ENCODE results near the gene ANKRD24. TPM values are rescaled to one million over a fixed set of nuclear protein-coding genes. Genes with fewer than 3 reads are reported as not detected.
"Not testable (repeated sequence)": the region's sequence is repeated elsewhere in the genome, so short reads cannot be mapped to it uniquely, and the experiment has no call there.

ANKRD24 gene
- total RNA-seq, 1 donor from 2014 or later: 0.89 TPM

DNA sequence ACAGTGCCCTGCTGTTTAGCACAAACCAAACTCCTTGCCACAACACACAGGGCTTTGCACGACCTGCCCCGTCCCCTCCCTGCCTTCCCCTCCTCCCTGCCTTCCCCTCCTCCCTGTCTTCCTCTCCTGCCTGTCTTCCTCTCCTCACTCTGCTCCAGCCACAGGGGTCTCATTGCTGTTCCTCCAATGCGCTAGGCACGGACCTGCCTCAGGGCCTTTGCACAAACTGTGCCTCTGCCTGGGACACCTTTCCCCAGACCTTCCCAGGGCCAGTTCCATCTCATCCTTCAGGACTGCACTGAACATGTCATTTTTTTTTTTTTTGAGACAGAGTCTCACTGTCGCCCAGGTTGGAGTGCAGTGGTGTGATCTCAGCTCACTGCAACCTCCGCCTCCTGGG, 30.9 kb upstream of the ANKRD24 start:
- DNase-seq (ENCODE audit: extremely low spot score, unreplicated experiment): no peak
- no peak overlapping the region for H3K27ac Mint-ChIP-seq (ENCODE audit: unreplicated experiment)
- peaks cover 23% of the 10 kb centered on the region for H3K27me3 Mint-ChIP-seq (ENCODE audit: unreplicated experiment)
- no peaks in the 10 kb centered on the region for H3K36me3 Mint-ChIP-seq (ENCODE audit: unreplicated experiment)
- H3K4me3 Mint-ChIP-seq (ENCODE audit: unreplicated experiment): no peak overlapping the region
- no peak for TF ChIP-seq CTCF (IDR thresholded peaks at IDR 0.05)
- H3K4me1 Mint-ChIP-seq (ENCODE audit: unreplicated experiment): no peaks in the 10 kb centered on the region
- no peaks in the 10 kb centered on the region for H3K9me3 Mint-ChIP-seq (ENCODE audit: unreplicated experiment)

DNA sequence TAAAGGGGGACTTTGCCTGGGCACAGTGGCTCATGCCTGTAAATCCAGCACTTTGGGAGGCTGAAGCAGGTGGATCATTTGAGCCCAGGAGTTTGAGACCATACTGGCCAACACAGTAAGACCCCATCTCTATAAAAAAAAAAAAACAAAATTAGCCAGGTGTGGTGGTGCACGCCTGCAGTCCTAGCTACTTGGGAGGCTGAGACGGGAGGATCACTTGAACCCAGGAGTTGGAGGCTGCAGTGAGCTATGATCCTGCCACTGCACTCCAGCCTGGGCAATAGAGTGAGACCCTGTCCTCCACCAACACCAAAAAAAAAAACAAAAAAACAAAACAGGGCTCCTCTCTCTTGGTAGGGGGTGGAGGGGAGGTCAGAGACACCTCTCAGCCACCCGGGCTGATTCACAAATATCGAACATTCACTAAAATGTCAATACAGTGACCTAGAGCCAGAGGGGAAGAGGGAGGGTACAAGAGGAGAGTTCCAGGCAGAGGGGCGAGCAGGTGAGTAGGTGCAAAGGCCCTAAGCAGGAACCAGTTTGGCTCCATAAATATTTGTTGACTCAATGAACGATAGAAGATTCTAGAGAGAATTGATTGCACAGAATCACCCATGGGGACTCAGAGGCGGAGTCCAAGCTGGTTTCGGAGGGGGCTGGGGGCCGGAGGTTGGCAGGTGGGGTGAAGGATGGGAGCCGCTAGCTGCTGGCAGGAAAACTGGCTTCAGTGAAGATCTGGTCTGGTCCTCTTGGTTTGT, 30.1 kb upstream of the ANKRD24 start:
- Mint-ChIP-seq H3K4me3 (ENCODE audit: unreplicated experiment) (no peak overlapping the region), H3K27ac (ENCODE audit: unreplicated experiment) (no peak overlapping the region), H3K4me1 (ENCODE audit: unreplicated experiment) (no peaks in the 10 kb centered on the region), H3K27me3 (ENCODE audit: unreplicated experiment) (peaks cover 23% of the 10 kb centered on the region), H3K9me3 (ENCODE audit: unreplicated experiment) (no peaks in the 10 kb centered on the region), H3K36me3 (ENCODE audit: unreplicated experiment) (no peaks in the 10 kb centered on the region)
- DNase-seq (ENCODE audit: extremely low spot score, unreplicated experiment): no peak
- no peak for TF ChIP-seq CTCF (IDR thresholded peaks at IDR 0.05)

GRCh38 chr19:4154571-4155312, 27.7 kb upstream of the ANKRD24 start:
- Mint-ChIP-seq H3K4me1 (ENCODE audit: unreplicated experiment) (no peaks in the 10 kb centered on the region), H3K9me3 (ENCODE audit: unreplicated experiment) (no peaks in the 10 kb centered on the region), H3K27me3 (ENCODE audit: unreplicated experiment) (peaks cover 15% of the 10 kb centered on the region), H3K36me3 (ENCODE audit: unreplicated experiment) (no peaks in the 10 kb centered on the region), H3K27ac (ENCODE audit: unreplicated experiment) (no peak overlapping the region), H3K4me3 (ENCODE audit: unreplicated experiment) (no peak overlapping the region)
- no peak for DNase-seq (ENCODE audit: extremely low spot score, unreplicated experiment)
- no peak for TF ChIP-seq CTCF (IDR thresholded peaks at IDR 0.05)

DNA sequence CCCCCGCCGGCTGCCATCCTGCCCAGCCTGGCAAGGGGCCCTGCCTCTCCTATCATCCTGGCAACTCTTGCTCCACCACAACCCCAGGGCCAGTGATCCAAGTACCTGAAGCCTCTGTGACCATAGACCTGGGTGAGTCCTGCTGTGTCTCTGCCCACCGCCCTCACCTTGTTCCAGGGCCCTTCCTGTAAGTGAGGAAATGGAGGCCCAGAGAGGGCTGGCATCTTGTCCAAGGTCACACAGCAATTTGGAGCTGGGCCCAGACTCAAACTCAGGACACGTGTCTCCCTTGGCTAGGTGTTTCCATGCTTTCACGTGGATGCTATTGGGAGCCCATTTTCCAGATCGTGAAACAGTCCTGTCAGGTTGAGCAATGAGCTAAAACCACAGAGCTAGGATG, 25.3 kb upstream of the ANKRD24 start:
- no peaks in the 10 kb centered on the region for H3K9me3 Mint-ChIP-seq (ENCODE audit: unreplicated experiment)
- H3K4me1 Mint-ChIP-seq (ENCODE audit: unreplicated experiment): no peaks in the 10 kb centered on the region
- TF ChIP-seq CTCF (IDR thresholded peaks at IDR 0.05): no peak
- DNase-seq (ENCODE audit: extremely low spot score, unreplicated experiment): no peak
- peaks cover 13% of the 10 kb centered on the region for H3K27me3 Mint-ChIP-seq (ENCODE audit: unreplicated experiment)
- H3K27ac Mint-ChIP-seq (ENCODE audit: unreplicated experiment): no peak overlapping the region
- no peaks in the 10 kb centered on the region for H3K36me3 Mint-ChIP-seq (ENCODE audit: unreplicated experiment)
- no peak overlapping the region for H3K4me3 Mint-ChIP-seq (ENCODE audit: unreplicated experiment)

- H3K27me3 Mint-ChIP-seq (ENCODE audit: unreplicated experiment): peaks cover 13% of the 10 kb centered on the region
- H3K4me1 Mint-ChIP-seq (ENCODE audit: unreplicated experiment); H3K36me3 Mint-ChIP-seq (ENCODE audit: unreplicated experiment); DNase-seq (ENCODE audit: extremely low spot score, unreplicated experiment); H3K27ac Mint-ChIP-seq (ENCODE audit: unreplicated experiment); H3K9me3 Mint-ChIP-seq (ENCODE audit: unreplicated experiment); H3K4me3 Mint-ChIP-seq (ENCODE audit: unreplicated experiment): not testable (repeated sequence)
These were observed 24.5 kb upstream of the ANKRD24 start for GRCh38 chr19:4157971-4158370.

All from osteocyte (in vitro differentiated cells).